Posterior vena cava (tissue), 2 donors: ENCODE results near the gene OXA1L. TPM values are rescaled to one million over a fixed set of nuclear protein-coding genes. Genes with fewer than 3 reads are reported as not detected.
"Not testable (repeated sequence)": the region's sequence is repeated elsewhere in the genome, so short reads cannot be mapped to it uniquely, and the experiment has no call there.

ENCODE experiments used
- DNase-seq: peaks from one replicate; pipeline ENCODE4 v3.0.0-alpha.2; 2020; ENCODE audit warnings: low spot score
- intact Hi-C, 2 donors: fragments of 100-400 bp; cut with DNase I; formaldehyde crosslinking; loops; one replicate each; pipeline versions ENCODE4 v1.14.1 to v1.14.2; 2022 to 2023
- long read RNA-seq, 2 donors: library from polyadenylated mRNA; unstranded; transcript quantifications; one replicate each; pipeline ENCODE4 v2.0.0, GENCODE V29; 2020 to 2021
- total RNA-seq, 2 donors: library from RNA; stranded (reverse); fragmentation: NEBNext Ultra II Directional; extraction: Animal tissue kit (Norgen Biotek cat#: 25700); gene quantifications; one replicate each; pipeline ENCODE4 v1.2.1, GENCODE V29; 2021
- donor health status: DM: yes; HTN: yes; CAD: no.
- donor health status: DM: yes; HTN: yes; CAD: no.

Gene OXA1L
- total RNA-seq: 10 to 100 TPM; 49.7 to 53.7 TPM
- long read RNA-seq, donor 1, transcript OXA1L-201 (10 exons, 1,719 nt): major isoform, 15 of 20 reads
- long read RNA-seq, donor 1, partial matches to known transcripts: 3 of 20 reads
- long read RNA-seq, donor 1, other reads (novel, unspliced or antisense): 2 of 20 reads
- long read RNA-seq, donor 2, transcript OXA1L-201 (10 exons, 1,719 nt): major isoform, 218 of 257 reads
- long read RNA-seq, donor 2, partial matches to known transcripts: 10 of 257 reads
- long read RNA-seq, donor 2, other reads (novel, unspliced or antisense): 29 of 257 reads

- DNase-seq: peak; percentile 99
- intact Hi-C loops: no loop called here
Observed at GRCh38 chr14:22766457-22767322, at the start of gene OXA1L. Gene OXA1L (plus strand): TSS chr14:22766688. CDS start chr14:22766702, 14 bp downstream.

GRCh38 chr14:22718091-22718490 is 48.4 kb upstream of the OXA1L start:
- DNase-seq: no peak
- intact Hi-C loops: no loop called here

DNA sequence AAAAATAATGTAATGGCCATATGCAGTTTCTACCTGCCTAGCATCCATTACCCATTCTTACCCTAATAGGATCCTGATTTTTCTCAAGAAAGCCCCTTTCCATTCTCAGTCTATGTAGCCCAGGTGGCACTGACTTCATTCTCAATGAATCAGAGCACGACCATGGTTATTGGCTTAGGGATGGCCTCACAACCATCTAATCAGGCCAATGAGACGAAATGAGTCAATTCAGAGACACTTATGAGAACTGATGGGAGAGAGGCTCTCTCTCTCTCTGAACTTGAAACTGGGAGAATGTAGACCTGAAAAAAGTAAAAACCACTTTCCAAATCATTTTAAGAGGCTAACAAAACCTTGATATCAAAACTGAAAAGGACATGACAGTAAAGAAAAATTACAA is 45.3 kb upstream of the OXA1L start:
- DNase-seq: no peak
- intact Hi-C loops: no loop called here

DNA sequence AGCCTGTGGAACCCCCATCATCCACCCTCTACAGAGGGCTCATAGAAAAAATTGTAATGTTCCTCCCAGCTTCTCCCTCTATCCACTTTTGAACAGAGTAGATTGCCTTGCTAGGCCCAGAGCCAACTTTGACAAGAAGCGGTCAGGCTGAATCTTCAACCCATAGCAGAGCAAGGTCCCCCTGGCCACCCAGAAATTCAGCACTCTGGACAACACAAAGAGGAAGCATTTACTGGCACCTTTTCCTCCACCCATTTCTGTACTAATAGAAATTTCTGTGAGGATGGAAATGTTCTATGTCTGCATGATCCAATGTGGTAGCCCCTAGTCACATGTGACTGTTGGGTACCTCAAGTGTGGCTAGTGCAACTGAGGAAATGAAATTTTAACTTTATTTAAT is 42.7 kb upstream of the OXA1L start:
- intact Hi-C loops: no loop called here
- DNase-seq: no peak

DNA sequence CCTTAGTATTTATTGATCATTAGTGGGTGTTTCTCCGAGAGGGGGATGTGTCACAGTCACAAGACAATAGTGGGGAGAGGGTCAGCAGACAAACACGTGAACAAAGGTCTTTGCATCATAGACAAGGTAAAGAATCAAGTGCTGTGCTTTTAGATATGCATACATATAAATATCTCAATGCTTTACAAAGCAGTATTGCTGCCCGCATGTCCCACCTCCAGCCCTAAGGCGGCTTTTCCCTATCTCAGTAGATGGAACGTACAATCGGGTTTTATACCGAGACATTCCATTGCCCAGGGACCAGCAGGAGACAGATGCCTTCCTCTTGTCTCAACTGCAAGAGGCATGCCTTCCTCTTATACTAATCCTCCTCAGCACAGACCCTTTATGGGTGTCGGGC is 41.6 kb upstream of the OXA1L start:
- intact Hi-C loops, DNase-seq: not testable (repeated sequence)

GRCh38 chr14:22725374-22725773 is 41.1 kb upstream of the OXA1L start:
- intact Hi-C loops, DNase-seq: not testable (repeated sequence)

DNA sequence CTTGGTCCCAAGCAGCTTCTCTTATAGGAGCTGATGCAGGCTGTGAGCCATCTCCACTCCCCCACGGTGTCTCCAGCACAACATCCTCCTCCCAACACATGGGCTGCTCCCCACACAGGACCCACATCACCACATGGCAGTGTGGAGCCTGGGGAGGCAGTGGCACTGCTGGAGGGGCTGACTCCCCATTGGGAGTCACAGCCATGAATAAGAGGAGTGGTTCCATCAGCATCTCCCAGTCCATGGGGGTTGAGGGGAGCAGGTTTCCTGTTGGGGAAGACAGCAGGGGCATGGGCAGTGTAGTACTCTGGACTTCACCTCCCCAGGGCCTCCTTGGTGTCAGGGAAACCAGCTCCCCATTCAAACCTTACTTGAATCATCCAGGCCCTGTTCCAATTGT is 40.5 kb upstream of the OXA1L start:
- DNase-seq: no peak
- intact Hi-C loops: no loop called here

DNA sequence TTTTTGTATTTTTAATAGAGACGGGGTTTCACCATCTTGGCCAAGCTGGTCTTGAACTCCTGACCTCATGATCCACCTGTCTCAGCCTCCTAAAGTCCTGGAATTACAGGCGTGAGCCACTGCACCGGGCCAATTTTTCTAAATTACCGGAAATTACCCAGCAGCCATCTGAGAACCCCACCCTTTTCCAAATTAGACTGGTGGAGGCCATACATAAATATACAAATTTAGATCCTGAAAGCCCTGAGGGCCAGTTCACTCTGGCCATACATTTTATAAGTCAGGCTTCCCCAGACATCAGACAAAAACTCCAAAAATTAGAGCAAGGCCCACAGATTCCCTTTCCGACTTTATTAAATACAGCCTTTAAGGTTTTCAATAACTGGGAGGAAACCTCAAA is 34.4 kb upstream of the OXA1L start:
- intact Hi-C loops, DNase-seq: not testable (repeated sequence)

DNA sequence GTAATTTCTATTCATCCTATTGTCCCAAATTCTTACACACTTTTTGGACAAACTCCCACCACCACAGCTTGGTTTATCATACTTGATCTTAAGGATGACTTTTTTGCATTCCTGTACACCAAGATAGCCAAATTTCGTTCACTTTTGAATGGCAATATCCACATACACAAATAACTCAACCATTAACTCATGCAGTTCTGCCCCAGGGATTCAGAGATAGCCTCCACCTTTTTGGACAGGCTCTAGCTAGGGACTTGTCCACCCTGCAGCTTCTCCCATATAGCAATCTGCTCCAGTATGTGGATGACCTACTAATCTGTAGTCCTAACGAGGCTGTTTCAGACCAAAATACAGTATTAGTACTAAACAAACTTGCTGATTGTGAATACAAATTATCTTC is 32.7 kb upstream of the OXA1L start:
- intact Hi-C loops: no loop called here
- DNase-seq: no peak

DNA sequence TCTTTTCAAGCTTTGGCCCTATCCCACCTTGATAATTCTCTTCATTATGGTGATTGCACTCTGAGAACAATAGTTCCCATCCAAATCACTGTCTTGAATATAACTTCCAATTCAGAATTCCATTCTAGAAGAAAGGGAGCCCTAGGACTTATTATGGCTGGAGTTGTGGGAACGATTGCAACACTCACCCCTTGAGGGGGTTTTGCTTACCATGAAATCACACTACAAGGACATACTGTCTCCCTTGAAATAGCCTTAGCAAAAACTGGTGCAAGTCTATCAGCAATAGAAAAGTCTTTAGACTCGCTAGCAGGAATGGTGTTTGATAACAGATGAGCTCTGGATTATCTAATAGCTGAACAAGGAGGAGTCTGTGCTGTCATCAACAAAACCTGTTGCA is 31.4 kb upstream of the OXA1L start:
- no peak for DNase-seq
- intact Hi-C loops: no loop called here

DNA sequence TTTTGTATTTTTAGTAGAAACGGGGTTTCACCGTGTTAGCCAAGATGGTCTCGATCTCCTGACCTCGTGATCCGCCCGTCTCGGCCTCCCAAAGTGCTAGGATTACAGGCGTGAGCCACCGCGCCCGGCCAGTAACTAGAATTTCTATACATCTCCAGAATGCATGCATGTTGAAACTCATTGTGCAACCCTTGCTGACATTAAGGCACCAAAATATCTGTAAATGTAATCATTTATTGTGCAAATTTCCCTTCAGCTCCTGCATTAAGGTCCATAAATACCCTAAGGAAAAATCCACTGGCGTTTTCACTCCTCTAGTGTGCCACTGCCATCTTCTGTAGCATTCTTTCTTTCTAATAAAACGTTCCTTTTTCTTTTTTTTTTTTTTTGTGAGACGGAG is 30.1 kb upstream of the OXA1L start:
- intact Hi-C loops, DNase-seq: not testable (repeated sequence)

GRCh38 chr14:22737052-22737451 is 29.4 kb upstream of the OXA1L start:
- no peak for DNase-seq
- intact Hi-C loops: no loop called here

DNA sequence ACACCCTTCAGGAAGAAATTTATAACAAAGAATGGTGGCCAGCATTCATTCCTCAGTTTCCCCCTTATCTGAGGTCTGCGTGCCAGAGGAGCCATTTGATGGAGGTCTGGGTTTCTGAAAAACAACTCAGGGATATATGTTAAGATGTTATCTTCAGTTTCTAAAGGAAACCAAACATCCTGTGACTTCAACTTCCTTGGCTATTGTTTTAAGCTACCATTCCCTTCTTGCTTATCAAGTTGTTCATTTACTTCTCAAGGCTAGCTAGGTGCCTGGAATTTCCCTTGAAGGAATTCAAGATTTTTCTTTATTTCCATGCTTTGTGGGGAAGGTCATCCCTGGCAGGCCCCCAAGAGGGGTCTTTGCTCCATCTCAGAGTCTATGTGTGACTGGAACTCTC is 27.1 kb upstream of the OXA1L start:
- intact Hi-C loops: no loop called here
- DNase-seq: no peak

GRCh38 chr14:22740020-22740419 is 26.5 kb upstream of the OXA1L start:
- intact Hi-C loops: no loop called here
- DNase-seq: no peak

DNA sequence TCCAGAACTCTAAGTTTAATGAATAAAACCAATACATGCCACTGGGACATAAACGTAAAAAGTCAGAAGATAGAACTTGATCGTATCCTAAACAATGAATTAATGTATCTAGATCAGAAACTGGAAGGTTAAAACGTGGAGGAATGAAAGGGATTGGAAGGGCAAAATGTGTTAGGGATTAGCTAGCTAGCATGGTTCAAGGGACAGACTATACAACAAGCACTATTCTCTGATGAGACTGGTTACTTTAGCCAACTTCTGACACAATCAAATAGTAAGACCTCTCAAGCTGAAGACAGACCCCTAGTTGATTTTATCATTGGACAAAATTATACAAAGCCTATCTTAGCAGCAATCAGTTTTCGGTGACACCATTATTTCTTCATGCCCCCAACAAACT is 18.7 kb upstream of the OXA1L start:
- intact Hi-C loops: no loop called here
- DNase-seq: no peak

DNA sequence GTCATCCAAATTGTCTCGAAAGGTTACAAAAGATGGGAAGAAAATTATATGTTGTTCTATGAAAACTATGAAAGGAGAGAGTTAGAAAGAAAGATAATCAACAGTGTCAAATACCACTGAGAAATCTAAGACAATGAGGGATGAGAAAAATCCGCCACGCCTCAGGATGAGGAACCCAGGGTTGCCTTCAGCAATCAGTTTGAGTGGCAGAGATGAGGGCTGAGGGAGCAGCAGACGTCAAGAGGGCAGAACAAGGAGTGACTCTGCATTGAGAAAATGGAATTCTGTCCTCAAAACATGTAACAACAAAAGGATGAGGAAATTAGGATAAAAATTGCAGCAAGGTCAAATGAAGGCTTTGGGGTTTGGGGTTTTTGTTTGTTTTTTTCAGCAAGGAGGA is 18.3 kb upstream of the OXA1L start:
- intact Hi-C loops: no loop called here
- no peak for DNase-seq

- intact Hi-C loops: no loop called here
- no peak for DNase-seq
Observed at GRCh38 chr14:22748631-22749068, 17.8 kb upstream of the OXA1L start.

DNA sequence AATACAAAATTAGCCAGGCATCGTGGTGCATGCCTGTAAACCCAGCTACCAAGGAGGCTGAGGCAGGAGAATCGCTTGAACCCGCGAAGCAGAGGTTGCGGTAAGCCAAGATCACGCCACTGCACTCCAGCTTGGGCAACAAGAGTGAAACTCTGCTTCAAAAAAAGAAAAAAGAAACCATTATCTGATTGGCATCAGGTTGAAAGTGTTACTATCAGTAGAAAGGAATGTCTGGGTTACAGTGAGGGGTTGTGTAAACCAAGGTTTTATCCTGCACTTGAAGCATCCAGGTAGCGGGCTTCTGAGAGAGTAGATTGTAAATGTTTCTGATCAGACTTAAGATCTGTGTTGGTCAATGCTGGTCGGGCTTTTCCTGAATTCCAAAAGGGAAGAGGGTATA is 14.1 kb upstream of the OXA1L start:
- intact Hi-C loops: loop anchor here in 1 of 2 donors (1.0 kb wide), 1 partner anchor 30 kb away; no protein-coding TSS in a partner anchor
- no peak for DNase-seq

GRCh38 chr14:22753586-22753985 is 12.9 kb upstream of the OXA1L start:
- DNase-seq: no peak

GRCh38 chr14:22757972-22758650 is 8.4 kb upstream of the OXA1L start:
- intact Hi-C loops, DNase-seq: not testable (repeated sequence)

More at GRCh38 chr14:22753586-22753985, 12.9 kb upstream of the OXA1L start:
- intact Hi-C loops: no loop called here
